Erythroblast (primary cell): ENCODE measurements around the gene HTR2C.

Experiments
- GATA1 ChIP-seq: IDR thresholded peaks from 2 replicates; pipeline ENCODE4 v1.6.1; 2011; ENCODE audit warnings: low read depth, mild to moderate bottlenecking, control low read depth, low read length, moderate library complexity
- POLR2A ChIP-seq: IDR thresholded peaks from 2 replicates; pipeline ENCODE4 v1.6.1; 2011; ENCODE audit warnings: mild to moderate bottlenecking, low read length

- TF ChIP-seq POLR2A: no peak
- no peak for TF ChIP-seq GATA1
Measured at GRCh38 chrX:114582698-114583395, 1.0 kb upstream of the HTR2C start.
